Suppressor macrophage treated with lipopolysaccharide for 4 hours (primary cell): Measurements from ENCODE around the gene POLG.
"Not testable (repeated sequence)": the region's sequence is repeated elsewhere in the genome, so short reads cannot be mapped to it uniquely, and the experiment has no call there.

Source experiments
- DNase-seq: peaks from one replicate; pipeline ENCODE4 v3.0.0-alpha.2; 2020

Gene POLG

DNA sequence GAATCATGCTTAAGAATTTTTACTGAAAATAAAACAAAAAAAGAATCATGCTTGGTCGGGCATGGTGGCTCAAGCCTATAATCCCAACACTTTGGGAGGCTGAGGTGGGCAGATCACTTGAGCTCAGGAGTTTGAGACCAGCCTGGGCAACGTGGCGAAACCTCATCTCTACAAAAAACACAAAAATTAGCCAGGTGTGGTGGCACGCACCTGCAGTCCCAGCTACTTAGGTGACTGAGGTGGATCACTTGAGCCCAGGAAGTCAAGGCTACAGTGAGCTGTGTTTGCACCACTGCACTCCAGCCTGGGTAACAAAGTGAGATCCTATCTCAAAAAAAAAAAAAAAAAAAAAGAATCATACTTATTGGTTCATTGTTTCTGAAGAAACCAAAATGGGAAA lies 57.3 kb downstream of the POLG start:
- not testable (repeated sequence) for DNase-seq
